GM23338 (cell line): ENCODE data around the gene TMEM178B. TPM values are rescaled to one million over a fixed set of nuclear protein-coding genes. Genes with fewer than 3 reads are reported as not detected.

Source experiments
- ATAC-seq: fragments of 200-7000 bp; cut with Tn5 transposase; 3 replicates; pipeline ENCODE4 v1.9.1; 2020
- DNase-seq: peaks from one replicate; pipeline ENCODE4 v3.0.0-alpha.2; 2015; ENCODE audit warnings: low spot score
- H2AFZ ChIP-seq: fragments of 200-600 bp; sonication (generic); 2 replicates; pipeline ENCODE4 v1.8.0; 2016; ENCODE audit warnings: antibody characterized with exemption, mild to moderate bottlenecking, moderate library complexity
- H3F3A ChIP-seq: fragments of 200-600 bp; sonication (generic); replicated peaks from 2 replicates; pipeline ENCODE4 v1.8.0; 2017; ENCODE audit warnings: antibody characterized with exemption, mixed run types, low read depth
- H3K27ac ChIP-seq: fragments of 200-600 bp; sonication (generic); 2 replicates; pipeline ENCODE4 v1.6.1; 2016; ENCODE audit warnings: low read depth
- H3K27me3 ChIP-seq: fragments of 200-600 bp; sonication (generic); 2 replicates; pipeline ENCODE4 v1.8.0; 2016; ENCODE audit warnings: mild to moderate bottlenecking, mixed run types, moderate library complexity; ENCODE audit not compliant: insufficient read depth
- H3K36me3 ChIP-seq: fragments of 200-600 bp; sonication (generic); 2 replicates; pipeline ENCODE4 v1.8.0; 2016; ENCODE audit warnings: mild to moderate bottlenecking; ENCODE audit not compliant: insufficient read depth
- H3K4me1 ChIP-seq: fragments of 200-600 bp; sonication (generic); 2 replicates; pipeline ENCODE4 v1.8.0; 2016; ENCODE audit warnings: mild to moderate bottlenecking, moderate library complexity; ENCODE audit not compliant: insufficient read depth
- H3K4me2 ChIP-seq: fragments of 200-600 bp; sonication (generic); 2 replicates; pipeline ENCODE4 v1.7.1; 2017; ENCODE audit warnings: mixed run types
- H3K4me3 ChIP-seq: fragments of 200-600 bp; sonication (generic); 2 replicates; pipeline ENCODE4 v1.6.1; 2016; ENCODE audit warnings: mixed run types
- H3K79me2 ChIP-seq: fragments of 200-600 bp; sonication (generic); replicated peaks from 2 replicates; pipeline ENCODE4 v1.8.0; 2017; ENCODE audit warnings: mild to moderate bottlenecking; ENCODE audit not compliant: insufficient read depth
- H3K9me2 ChIP-seq: fragments of 200-600 bp; sonication (generic); 2 replicates; pipeline ENCODE4 v1.8.0; 2017; ENCODE audit not compliant: insufficient read depth
- H4K20me1 ChIP-seq: fragments of 200-600 bp; sonication (generic); replicated peaks from 2 replicates; pipeline ENCODE4 v1.8.0; 2017; ENCODE audit warnings: mild to moderate bottlenecking; ENCODE audit not compliant: insufficient read depth
- H3K27ac Mint-ChIP-seq: 2 replicates; pipeline ENCODE4 v1.8.0; 2020; ENCODE audit warnings: inconsistent platforms, mild to moderate bottlenecking, moderate library complexity, mixed read lengths
- H3K27me3 Mint-ChIP-seq: 3 replicates; pipeline ENCODE4 v1.8.0; 2022; ENCODE audit warnings: low read depth, mild to moderate bottlenecking, moderate library complexity, mixed read lengths, inconsistent platforms; ENCODE audit not compliant: insufficient read depth, poor library complexity
- H3K36me3 Mint-ChIP-seq: 3 replicates; pipeline ENCODE4 v1.8.0; 2021; ENCODE audit warnings: low read depth, mild to moderate bottlenecking, inconsistent platforms, moderate library complexity, mixed read lengths
- H3K4me1 Mint-ChIP-seq: 3 replicates; pipeline ENCODE4 v1.8.0; 2020; ENCODE audit warnings: mild to moderate bottlenecking, inconsistent platforms, mixed read lengths
- H3K4me3 Mint-ChIP-seq: 3 replicates; pipeline ENCODE4 v1.8.0; 2021; ENCODE audit warnings: moderate library complexity, mild to moderate bottlenecking, inconsistent platforms, mixed read lengths
- H3K9me3 Mint-ChIP-seq: 3 replicates; pipeline ENCODE4 v1.8.0; 2020; ENCODE audit warnings: moderate library complexity, mild to moderate bottlenecking, inconsistent platforms, mixed read lengths
- CREB1 ChIP-seq: fragments of 250-450 bp; sonication (Bioruptor Pico); IDR thresholded peaks from 2 replicates; pipeline ENCODE4 v1.5.0; 2020; ENCODE audit warnings: low read depth, mild to moderate bottlenecking, moderate library complexity
- EZH2phosphoT487 ChIP-seq: fragments of 200-600 bp; sonication (generic); IDR thresholded peaks from one replicate; pipeline ENCODE4 v1.8.1; 2018; ENCODE audit warnings: antibody characterized with exemption; ENCODE audit not compliant: unreplicated experiment
- NANOG ChIP-seq: IDR thresholded peaks from 2 replicates; pipeline ENCODE4 v1.6.1; 2016; ENCODE audit warnings: antibody characterized with exemption, borderline replicate concordance
- POLR2AphosphoS5 ChIP-seq: IDR thresholded peaks from 2 replicates; pipeline ENCODE4 v1.6.1; 2016; ENCODE audit warnings: antibody characterized with exemption, low read depth
- REST ChIP-seq: IDR thresholded peaks from one replicate; pipeline ENCODE4 v1.6.1; 2018; ENCODE audit warnings: antibody characterized with exemption; ENCODE audit not compliant: unreplicated experiment
- ZNF331 ChIP-seq: fragments of 250-450 bp; sonication (Bioruptor Pico); IDR thresholded peaks from 2 replicates; pipeline ENCODE4 v1.5.0; 2020; ENCODE audit warnings: low read depth, mild to moderate bottlenecking, moderate library complexity
- ZNF462 ChIP-seq: fragments of 250-450 bp; sonication (Bioruptor Pico); IDR thresholded peaks from 2 replicates; pipeline ENCODE4 v1.5.0; 2020; ENCODE audit warnings: mild to moderate bottlenecking, moderate library complexity
- polyA plus RNA-seq: library from polyadenylated mRNA; unstranded; fragments of >200 nt; fragmentation: Nextera tagmentation; extraction: Ambion mirVana; gene quantifications from 2 replicates; pipeline ENCODE4 v1.2.1, GENCODE V29; 2016
- total RNA-seq: library from RNA; depleted of rRNA; stranded (reverse); fragments of >200 nt; shearing (Covaris generic); gene quantifications from 2 replicates; pipeline ENCODE4 v1.2.3, GENCODE V29; 2014
- TF ChIP-seq, protein P1 (sequence below), 2 experiments: fragments of 200-600 bp in 1 of 2; sonication (generic) in 1 of 2; conservative IDR thresholded peaks; 2 replicates each; pipeline versions ENCODE4 v1.5.1 to v1.6.1; 2016 to 2017; ENCODE audit warnings: antibody characterized with exemption in 2 of 2, low read depth in 2 of 2, mild to moderate bottlenecking in 2 of 2, moderate library complexity in 1 of 2

The TMEM178B gene
- total and polyA plus RNA-seq, 2 experiments from 2014 or later = 4.9 to 15.6 TPM

GRCh38 chr7:141128931-141129330, 55.1 kb downstream of the TMEM178B start:
- H3K79me2 ChIP-seq = peaks cover 39% of the 10 kb centered on the region
- peaks cover 11% of the 10 kb centered on the region; the same call in 1 of the 2 replicates for H3K4me1 ChIP-seq
- H3F3A ChIP-seq = no peaks in the 10 kb centered on the region
- no peak overlapping the region for H3K4me3 ChIP-seq
- no peak overlapping the region for H3K4me2 ChIP-seq
- H2AFZ ChIP-seq = no peak overlapping the region
- no peaks in the 10 kb centered on the region for H3K36me3 ChIP-seq
- peaks cover 15% of the 10 kb centered on the region; the same call in 2 of the 3 replicates for H3K4me1 Mint-ChIP-seq
- peaks cover 6% of the 10 kb centered on the region; the same call in 1 of the 2 replicates for H4K20me1 ChIP-seq
- H3K27ac Mint-ChIP-seq = no peak overlapping the region
- no peaks in the 10 kb centered on the region for H3K27me3 ChIP-seq
- H3K27ac ChIP-seq = no peak overlapping the region
- H3K9me3 Mint-ChIP-seq = no peaks in the 10 kb centered on the region; the same call in 2 of the 3 replicates
- no peak for DNase-seq
- H3K9me2 ChIP-seq = 0 out of 2 replicates have a peak, but pooled peaks cover 5% of the 10 kb centered on the region
- H3K36me3 Mint-ChIP-seq = no peaks in the 10 kb centered on the region
- H3K4me3 Mint-ChIP-seq = no peak overlapping the region
- no peak for TF ChIP-seq ZNF331 (CRISPR knock-in tag)
- no peak for TF ChIP-seq REST
- TF ChIP-seq, protein P1, sequence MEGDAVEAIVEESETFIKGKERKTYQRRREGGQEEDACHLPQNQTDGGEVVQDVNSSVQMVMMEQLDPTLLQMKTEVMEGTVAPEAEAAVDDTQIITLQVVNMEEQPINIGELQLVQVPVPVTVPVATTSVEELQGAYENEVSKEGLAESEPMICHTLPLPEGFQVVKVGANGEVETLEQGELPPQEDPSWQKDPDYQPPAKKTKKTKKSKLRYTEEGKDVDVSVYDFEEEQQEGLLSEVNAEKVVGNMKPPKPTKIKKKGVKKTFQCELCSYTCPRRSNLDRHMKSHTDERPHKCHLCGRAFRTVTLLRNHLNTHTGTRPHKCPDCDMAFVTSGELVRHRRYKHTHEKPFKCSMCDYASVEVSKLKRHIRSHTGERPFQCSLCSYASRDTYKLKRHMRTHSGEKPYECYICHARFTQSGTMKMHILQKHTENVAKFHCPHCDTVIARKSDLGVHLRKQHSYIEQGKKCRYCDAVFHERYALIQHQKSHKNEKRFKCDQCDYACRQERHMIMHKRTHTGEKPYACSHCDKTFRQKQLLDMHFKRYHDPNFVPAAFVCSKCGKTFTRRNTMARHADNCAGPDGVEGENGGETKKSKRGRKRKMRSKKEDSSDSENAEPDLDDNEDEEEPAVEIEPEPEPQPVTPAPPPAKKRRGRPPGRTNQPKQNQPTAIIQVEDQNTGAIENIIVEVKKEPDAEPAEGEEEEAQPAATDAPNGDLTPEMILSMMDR (conservative IDR thresholded peaks at IDR 0.05; ENCODE audit: low read depth in 2 of 2) = no peak
- no peak for TF ChIP-seq ZNF462 (CRISPR knock-in tag)
- no peak for TF ChIP-seq NANOG
- no peak for TF ChIP-seq EZH2phosphoT487
- no peak for TF ChIP-seq POLR2AphosphoS5
- no peak for TF ChIP-seq CREB1 (CRISPR knock-in tag)
- H3K27me3 Mint-ChIP-seq = no peaks in the 10 kb centered on the region
- ATAC-seq = no peak
